Erythroblast (primary cell): ENCODE measurements around the gene CD248.

Source experiments
- GATA1 ChIP-seq: IDR thresholded peaks from 2 replicates; pipeline ENCODE4 v1.6.1; 2011; ENCODE audit warnings: low read depth, mild to moderate bottlenecking, control low read depth, low read length, moderate library complexity
- POLR2A ChIP-seq: IDR thresholded peaks from 2 replicates; pipeline ENCODE4 v1.6.1; 2011; ENCODE audit warnings: mild to moderate bottlenecking, low read length

GRCh38 chr11:66362481-66363147 is 45.8 kb upstream of the CD248 start:
- TF ChIP-seq POLR2A (no peak), GATA1 (no peak)
